Astrocyte (in vitro differentiated cells and primary cell): ENCODE results near the gene VAC14. TPM values are rescaled to one million over a fixed set of nuclear protein-coding genes. Genes with fewer than 3 reads are reported as not detected.

ENCODE experiments used
- DNase-seq: peaks from one replicate; pipeline ENCODE4 v3.0.0-alpha.2; 2010; ENCODE audit warnings: low read depth
- FAIRE-seq: peaks from 2 replicates; lab custom pipeline; 2011; peaks lifted over from hg19 to GRCh38; lab: Jason Lieb, UNC
- H2AFZ ChIP-seq: 2 replicates; pipeline ENCODE4 v1.6.0; 2012; ENCODE audit warnings: low read depth, low read length, inconsistent platforms
- H3K27ac ChIP-seq: 2 replicates; pipeline ENCODE4 v1.5.1; 2011; ENCODE audit warnings: low read depth, low read length, inconsistent platforms
- H3K27me3 ChIP-seq: 2 replicates; pipeline ENCODE4 v1.6.0; 2011; ENCODE audit warnings: low read length, inconsistent platforms; ENCODE audit not compliant: insufficient read depth
- H3K36me3 ChIP-seq: 2 replicates; pipeline ENCODE4 v1.5.1; 2011; ENCODE audit warnings: low read length, inconsistent platforms; ENCODE audit not compliant: insufficient read depth
- H3K4me1 ChIP-seq: 2 replicates; pipeline ENCODE4 v1.5.1; 2011; ENCODE audit warnings: low read length, inconsistent platforms; ENCODE audit not compliant: insufficient read depth
- H3K4me2 ChIP-seq: 2 replicates; pipeline ENCODE4 v1.6.0; 2012; ENCODE audit warnings: low read length, inconsistent platforms
- H3K4me3 ChIP-seq: 2 replicates; pipeline ENCODE4 v1.5.1; 2011; ENCODE audit warnings: low read depth, mild to moderate bottlenecking, low read length, inconsistent platforms; ENCODE audit not compliant: insufficient read depth
- H3K79me2 ChIP-seq: 2 replicates; pipeline ENCODE4 v1.6.0; 2012; ENCODE audit warnings: mild to moderate bottlenecking, low read length, inconsistent platforms; ENCODE audit not compliant: insufficient read depth
- H3K9ac ChIP-seq: 2 replicates; pipeline ENCODE4 v1.6.0; 2012; ENCODE audit warnings: mild to moderate bottlenecking, low read length, inconsistent platforms
- H3K9me3 ChIP-seq: 2 replicates; pipeline ENCODE4 v1.5.1; 2012; ENCODE audit warnings: low read depth, mild to moderate bottlenecking, low read length, inconsistent platforms; ENCODE audit not compliant: insufficient read depth
- H4K20me1 ChIP-seq: 2 replicates; pipeline ENCODE4 v1.6.0; 2012; ENCODE audit warnings: low read length, inconsistent platforms; ENCODE audit not compliant: insufficient read depth
- H3K27ac Mint-ChIP-seq: one replicate; pipeline ENCODE4 v1.8.0; 2021; ENCODE audit warnings: mild to moderate bottlenecking, mixed read lengths; ENCODE audit not compliant: unreplicated experiment
- H3K27me3 Mint-ChIP-seq: one replicate; pipeline ENCODE4 v1.8.0; 2021; ENCODE audit warnings: low read depth, mixed read lengths; ENCODE audit not compliant: unreplicated experiment
- H3K36me3 Mint-ChIP-seq: one replicate; pipeline ENCODE4 v1.8.0; 2021; ENCODE audit warnings: low read depth, mixed read lengths; ENCODE audit not compliant: unreplicated experiment
- H3K4me1 Mint-ChIP-seq: one replicate; pipeline ENCODE4 v1.8.0; 2021; ENCODE audit warnings: low read depth, mixed read lengths; ENCODE audit not compliant: unreplicated experiment
- H3K4me3 Mint-ChIP-seq: one replicate; pipeline ENCODE4 v1.8.0; 2021; ENCODE audit warnings: mild to moderate bottlenecking, moderate library complexity, mixed read lengths; ENCODE audit not compliant: unreplicated experiment
- H3K9me3 Mint-ChIP-seq: one replicate; pipeline ENCODE4 v1.8.0; 2021; ENCODE audit warnings: mild to moderate bottlenecking, mixed read lengths; ENCODE audit not compliant: unreplicated experiment
- CTCF ChIP-seq: IDR thresholded peaks from 2 replicates; pipeline ENCODE4 v1.5.1; 2011; ENCODE audit warnings: low read depth, mild to moderate bottlenecking, inconsistent platforms, low read length, moderate library complexity; ENCODE audit not compliant: insufficient read depth
- EZH2 ChIP-seq: IDR thresholded peaks from 2 replicates; pipeline ENCODE4 v1.6.1; 2012; ENCODE audit warnings: mild to moderate bottlenecking, low read length, inconsistent platforms; ENCODE audit not compliant: insufficient read depth
- total RNA-seq: library from RNA; stranded (reverse); gene quantifications from 2 replicates; pipeline ENCODE4 v1.2.1, GENCODE V29; 2021

VAC14 gene
- total RNA-seq, 1 donor from 2014 or later = 27.8 TPM

DNA sequence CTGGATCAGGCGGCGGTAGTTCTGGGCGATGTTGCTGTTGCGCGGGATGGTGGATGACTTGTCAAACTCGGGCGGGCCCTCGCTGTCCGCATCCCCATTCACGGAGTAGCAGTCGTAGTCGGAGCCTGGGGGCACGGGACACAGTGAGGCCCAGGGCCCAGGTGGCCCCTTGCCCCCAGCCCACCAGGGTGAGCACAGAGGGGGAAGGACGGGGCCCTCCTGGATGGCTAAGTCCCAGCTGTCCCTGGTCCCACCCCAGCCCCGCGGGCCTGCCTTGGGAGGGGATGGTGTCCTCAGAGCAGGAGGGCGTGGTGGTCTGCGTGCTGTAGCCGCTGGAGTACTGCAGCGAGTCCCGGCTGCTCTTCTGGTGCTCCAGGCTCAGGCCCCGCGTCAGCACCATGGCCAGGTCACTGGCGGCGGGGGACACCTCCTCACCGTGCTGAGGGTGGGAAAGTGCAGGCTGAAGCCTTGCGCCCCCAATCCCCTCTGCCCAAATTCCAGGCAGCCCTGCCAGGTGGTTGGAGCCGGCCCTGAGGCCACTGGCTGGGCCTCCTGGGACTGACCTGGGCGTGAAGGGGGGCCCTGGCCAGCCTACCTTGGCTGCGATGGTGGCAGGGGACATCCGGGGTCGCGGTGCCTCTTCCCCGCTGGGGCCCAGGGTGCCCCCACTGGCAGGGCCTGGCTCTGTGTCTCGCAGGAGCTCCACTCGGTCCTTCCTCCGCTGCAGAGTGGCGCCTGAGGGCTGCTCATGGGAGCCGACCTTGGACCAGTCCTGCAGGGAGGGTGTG, 136.4 kb downstream of the VAC14 start:
- DNase-seq (no peak), FAIRE-seq (no peak)
- H3K36me3 Mint-ChIP-seq = peaks cover 14% of the 10 kb centered on the region
- H3K4me2 ChIP-seq = no peak overlapping the region
- no peak overlapping the region for H3K27ac Mint-ChIP-seq
- no peak for TF ChIP-seq CTCF
- TF ChIP-seq EZH2 = no peak
- H3K36me3 ChIP-seq = peaks cover 4% of the 10 kb centered on the region
- H3K9me3 Mint-ChIP-seq = no peaks in the 10 kb centered on the region
- no peaks in the 10 kb centered on the region for H3K27me3 ChIP-seq
- no peaks in the 10 kb centered on the region for H3K27me3 Mint-ChIP-seq
- peaks cover 19% of the 10 kb centered on the region for H4K20me1 ChIP-seq
- no peak overlapping the region for H3K4me3 Mint-ChIP-seq
- H3K4me1 ChIP-seq = peaks cover 4% of the 10 kb centered on the region
- peaks cover 2% of the 10 kb centered on the region for H3K4me1 Mint-ChIP-seq
- no peak overlapping the region for H3K9ac ChIP-seq
- no peak overlapping the region for H3K4me3 ChIP-seq
- H3K27ac ChIP-seq = no peak overlapping the region
- H2AFZ ChIP-seq = no peak overlapping the region
- no peaks in the 10 kb centered on the region for H3K79me2 ChIP-seq
- no peaks in the 10 kb centered on the region for H3K9me3 ChIP-seq

DNA sequence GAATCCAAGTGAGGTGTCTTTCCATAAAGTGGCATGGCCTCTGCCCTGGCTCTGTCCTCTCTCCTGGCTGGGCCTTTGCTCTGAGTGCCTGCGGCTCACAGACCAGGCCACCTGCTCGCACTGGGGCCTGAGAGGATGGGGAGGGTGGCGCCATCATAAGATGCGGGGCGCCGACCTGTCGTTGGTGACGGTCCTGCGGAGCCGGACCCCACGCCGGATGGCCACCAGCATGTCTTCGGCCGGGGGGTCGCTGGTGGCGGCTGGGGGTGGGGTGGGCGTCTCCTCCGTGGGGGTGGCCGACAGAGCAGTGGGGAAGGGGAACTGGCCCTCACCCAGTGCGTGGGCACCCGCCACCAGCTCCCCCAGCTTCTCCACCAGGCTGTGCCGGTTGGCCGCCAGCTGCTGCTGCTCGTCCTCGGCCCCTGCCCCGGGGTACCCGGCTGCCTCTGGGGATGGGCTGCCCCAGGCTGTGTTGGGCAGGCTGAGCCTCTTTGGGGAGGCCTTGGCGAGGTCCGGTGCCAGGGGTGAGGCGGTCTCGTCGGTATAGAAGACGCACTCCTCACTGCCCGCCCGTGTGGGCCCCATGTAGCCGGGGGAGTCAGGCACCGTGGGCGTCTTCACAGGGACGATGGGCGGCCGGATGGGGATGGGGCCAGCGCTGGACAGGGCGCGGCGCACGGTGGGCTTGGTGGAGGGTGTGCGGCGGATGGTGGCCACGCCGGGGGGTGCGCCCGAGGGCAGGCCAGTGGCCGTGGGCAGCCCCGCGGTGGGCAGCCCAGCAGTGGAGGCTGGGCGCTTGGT, 137.2 kb downstream of the VAC14 start:
- H3K4me3 Mint-ChIP-seq = no peak overlapping the region
- Histone ChIP-seq H3K9me3 (no peaks in the 10 kb centered on the region), H2AFZ (no peak overlapping the region), H3K9ac (no peak overlapping the region), H3K4me3 (no peak overlapping the region), H3K36me3 (peaks cover 4% of the 10 kb centered on the region), H3K4me1 (peaks cover 4% of the 10 kb centered on the region), H3K27ac (no peak overlapping the region), H3K4me2 (no peak overlapping the region), H4K20me1 (peaks cover 19% of the 10 kb centered on the region), H3K27me3 (no peaks in the 10 kb centered on the region), H3K79me2 (no peaks in the 10 kb centered on the region)
- no peak overlapping the region for H3K27ac Mint-ChIP-seq
- no peak for TF ChIP-seq EZH2
- TF ChIP-seq CTCF = no peak
- peaks cover under 1% of the 10 kb centered on the region for H3K27me3 Mint-ChIP-seq
- H3K9me3 Mint-ChIP-seq = no peaks in the 10 kb centered on the region
- peaks cover 7% of the 10 kb centered on the region for H3K36me3 Mint-ChIP-seq
- H3K4me1 Mint-ChIP-seq = peaks cover 2% of the 10 kb centered on the region
- DNase-seq = no peak
- no peak for FAIRE-seq
